NCI-H510A (cell line): ENCODE results near the gene CPHXL2.
A peak's percentile ranks its signal among the peaks of the same experiment; 100 is the strongest.

Experiments
- DNase-seq: peaks from one replicate; lab custom pipeline; 2025; lab: John Stamatoyannopoulos, UW

The CPHXL2 gene

DNA sequence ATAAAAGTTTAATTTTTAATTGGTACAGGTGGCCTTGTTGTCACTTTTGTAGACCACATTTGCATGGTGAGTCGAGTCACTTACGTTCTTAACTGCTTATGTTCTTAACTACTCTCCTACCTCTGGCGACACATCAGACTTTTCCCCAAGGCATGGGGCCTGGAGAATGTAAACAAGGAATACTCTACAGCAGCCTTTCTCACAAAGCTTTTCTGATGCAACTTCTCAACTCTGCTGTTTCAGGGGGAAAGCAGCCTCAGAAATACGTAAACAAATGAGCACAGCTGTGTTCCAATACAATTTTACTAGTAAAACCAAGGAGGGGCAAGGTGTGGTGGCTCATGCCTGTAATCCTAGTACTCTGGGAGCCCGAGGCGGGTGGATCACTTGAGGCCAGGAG is 36.2 kb downstream of the CPHXL2 start:
- no peak for DNase-seq

- DNase-seq: no peak
Measured at GRCh38 chr16:75635036-75635435, 41.8 kb downstream of the CPHXL2 start.

DNA sequence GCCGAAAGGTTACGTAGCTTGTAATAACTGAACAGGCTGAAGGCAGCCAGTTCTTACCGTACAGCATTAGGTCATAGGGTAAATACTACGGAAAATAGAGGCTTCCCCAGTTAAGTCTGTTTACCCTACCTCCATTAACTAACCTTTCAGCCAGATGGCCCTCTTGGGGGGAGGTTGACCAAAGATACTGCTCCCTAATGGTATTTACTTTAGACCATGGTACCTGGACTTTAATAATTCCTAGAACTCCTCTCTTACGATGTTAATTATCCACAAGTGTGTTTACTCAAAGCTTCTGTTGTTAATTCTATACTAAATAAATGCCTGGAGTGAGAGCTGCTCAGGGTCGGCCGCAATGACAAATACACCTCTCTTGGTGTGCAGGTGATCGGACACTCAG is 44.0 kb downstream of the CPHXL2 start:
- DNase-seq: peak; percentile 30

DNA sequence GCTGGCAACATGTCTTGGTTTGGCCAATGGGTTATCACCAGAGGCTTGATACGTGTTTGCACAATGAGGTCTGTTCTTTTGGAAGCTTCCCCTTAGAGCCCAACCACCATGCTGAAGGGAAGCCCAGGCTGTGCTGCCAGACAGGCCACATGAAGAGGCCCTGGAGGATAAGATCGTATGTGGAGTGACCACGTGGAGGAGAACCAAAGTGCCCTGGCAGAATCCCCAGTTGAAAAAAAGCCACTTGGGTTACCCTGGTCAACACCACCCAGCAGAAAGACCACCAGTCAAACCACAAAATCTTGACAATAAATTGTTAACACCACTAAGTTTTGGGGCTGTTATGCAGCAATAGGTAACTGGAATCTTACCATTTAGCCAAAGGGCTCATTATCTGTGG is 46.8 kb downstream of the CPHXL2 start:
- DNase-seq: no peak

- DNase-seq: no peak
Measured at GRCh38 chr16:75629132-75629531, 47.7 kb downstream of the CPHXL2 start.

DNA sequence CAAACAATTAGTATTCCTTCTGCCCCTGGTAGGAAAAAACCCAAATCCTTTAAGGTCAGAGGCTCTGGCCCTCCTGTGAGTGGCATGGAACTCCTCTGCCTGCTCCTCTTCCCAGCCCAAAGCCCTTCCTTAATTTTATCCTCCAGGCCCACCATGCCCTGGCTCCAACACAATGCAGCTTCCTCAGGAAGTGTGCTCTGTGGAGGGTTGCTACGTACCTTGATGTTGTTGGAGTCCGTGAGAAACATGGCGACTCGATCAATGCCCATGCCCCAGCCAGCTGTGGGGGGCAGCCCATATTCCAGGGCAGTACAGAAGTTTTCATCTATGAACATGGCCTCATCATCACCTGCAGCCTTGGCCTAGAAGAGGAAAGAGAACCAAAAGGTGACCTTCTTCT is 48.5 kb downstream of the CPHXL2 start:
- DNase-seq: no peak

GRCh38 chr16:75627851-75628250 is 49.0 kb downstream of the CPHXL2 start:
- no peak for DNase-seq

- no peak for DNase-seq
Measured at GRCh38 chr16:75626806-75627205, 50.0 kb downstream of the CPHXL2 start.

- DNase-seq: no peak
Measured at GRCh38 chr16:75624921-75625334, 51.9 kb downstream of the CPHXL2 start.

- DNase-seq: peak; percentile 94
Measured at GRCh38 chr16:75622761-75623605, 53.8 kb downstream of the CPHXL2 start, which contains the start of gene ADAT1. Gene ADAT1, minus strand, starts transcription at chr16:75623281. Its CDS starts 2,482 bp downstream, at chr16:75620799.

DNA sequence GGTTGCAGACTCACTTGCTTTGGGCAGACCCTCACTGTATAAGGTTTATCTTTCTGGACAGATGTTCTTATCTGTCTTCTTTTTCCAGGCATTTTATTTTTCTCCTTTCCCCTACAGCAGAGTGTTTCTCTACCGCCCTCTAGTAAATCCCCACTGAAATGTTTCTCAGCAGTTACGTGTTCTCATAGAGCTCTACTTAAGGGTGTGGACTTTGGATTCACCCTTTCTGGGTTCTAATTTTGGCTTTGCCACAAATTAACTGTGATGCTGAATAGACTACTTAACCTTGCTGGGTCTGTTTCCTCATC is 55.7 kb downstream of the CPHXL2 start:
- no peak for DNase-seq

DNA sequence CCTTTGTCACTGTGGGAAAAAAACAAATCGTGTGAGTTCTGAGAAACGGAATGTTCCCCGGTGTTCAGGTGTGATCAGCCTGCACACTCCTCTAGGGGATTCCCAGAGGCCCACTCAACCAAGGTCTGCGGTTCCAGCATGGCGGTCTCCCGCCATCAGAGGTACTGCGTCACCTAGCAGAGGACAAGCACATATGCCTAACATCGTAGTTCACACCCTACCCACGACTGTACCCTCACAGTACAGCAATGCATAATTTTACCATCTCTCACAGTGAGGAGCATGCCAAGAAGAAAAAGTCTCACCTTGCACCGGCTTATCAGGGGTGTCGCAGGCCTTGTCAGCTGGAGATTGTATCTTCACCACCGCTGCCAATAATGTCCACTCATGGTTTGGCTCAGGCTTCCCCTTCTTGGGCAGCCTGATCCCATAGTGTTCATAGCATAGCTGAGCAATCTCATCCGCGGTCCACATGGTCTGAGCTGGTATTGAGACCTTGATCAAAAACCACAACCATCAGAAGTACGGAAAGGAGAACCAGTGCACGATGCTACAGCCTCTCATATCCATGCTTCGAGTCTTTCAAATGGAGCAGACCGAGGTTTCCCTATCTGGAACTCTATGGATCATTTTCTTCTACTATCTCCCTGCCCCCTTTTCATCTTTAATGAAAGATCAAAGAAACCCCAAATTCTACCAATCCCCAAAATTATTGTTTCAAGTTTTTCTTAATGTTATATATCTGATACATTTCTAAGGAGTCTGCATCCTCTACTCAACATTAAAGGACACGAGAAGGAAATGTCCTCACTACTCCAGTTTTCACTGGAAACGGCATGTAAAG is 56.3 kb downstream of the CPHXL2 start:
- DNase-seq: no peak

GRCh38 chr16:75618780-75619179 is 58.0 kb downstream of the CPHXL2 start:
- DNase-seq: no peak

DNA sequence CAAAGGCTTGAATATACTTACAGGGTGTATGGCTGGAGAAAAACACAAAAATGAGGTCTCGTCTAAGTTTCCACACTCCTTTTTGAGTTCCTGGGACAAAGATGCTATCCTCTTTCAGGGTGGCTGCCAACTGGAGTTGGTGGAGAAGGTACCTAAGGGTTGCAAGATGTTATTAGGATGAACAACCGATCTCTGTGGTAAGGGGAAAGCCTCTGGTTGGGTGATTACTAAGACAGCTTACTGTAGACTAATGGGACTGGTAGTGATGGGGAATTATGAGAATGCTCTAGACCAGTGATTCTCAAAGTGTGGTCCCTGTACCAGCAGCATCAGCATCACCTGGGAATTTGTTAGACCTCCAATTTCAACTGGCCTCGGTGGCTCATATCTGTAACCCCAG is 59.7 kb downstream of the CPHXL2 start:
- no peak for DNase-seq

DNA sequence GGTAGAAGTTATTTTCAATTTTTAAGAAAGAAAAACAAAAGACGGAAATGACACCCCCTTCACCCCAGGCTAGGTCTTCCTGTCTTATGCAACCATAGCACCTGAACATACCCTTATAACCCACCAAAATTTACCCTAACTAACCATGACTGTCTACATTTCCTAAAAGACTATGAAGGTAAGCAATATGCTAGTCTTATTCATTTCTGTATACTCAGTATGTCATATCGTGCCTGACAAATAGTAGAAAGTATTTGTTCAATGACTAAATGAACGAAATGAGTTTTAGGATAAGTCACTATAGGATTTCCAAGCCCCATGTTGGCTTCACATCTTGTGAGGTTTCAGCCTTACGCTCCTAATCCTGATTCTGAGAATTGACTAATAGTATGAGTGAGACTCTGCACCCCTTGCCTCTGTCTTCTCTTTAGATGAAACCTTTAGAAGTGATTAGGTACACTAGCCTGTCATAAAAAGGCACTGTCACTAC is 60.2 kb downstream of the CPHXL2 start:
- no peak for DNase-seq

DNA sequence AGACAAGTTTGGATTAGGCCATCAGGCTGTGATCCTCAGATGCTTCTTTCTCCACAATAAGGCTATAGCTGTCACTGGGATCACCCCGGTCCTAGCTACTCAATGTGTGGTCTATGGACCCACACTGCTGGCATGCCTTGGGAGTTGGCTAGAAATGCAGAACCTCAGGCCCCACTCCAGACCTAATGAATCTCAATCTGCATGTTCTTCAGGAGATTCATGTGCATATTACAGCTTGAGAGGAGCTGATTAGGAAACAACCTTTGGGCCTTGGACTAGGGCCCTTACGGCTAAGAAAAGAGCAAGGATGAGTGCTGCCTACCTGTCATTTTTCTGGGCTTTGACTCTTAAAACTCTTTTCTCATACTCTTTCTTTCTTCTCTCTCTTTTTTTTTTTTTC is 61.2 kb downstream of the CPHXL2 start:
- no peak for DNase-seq

DNA sequence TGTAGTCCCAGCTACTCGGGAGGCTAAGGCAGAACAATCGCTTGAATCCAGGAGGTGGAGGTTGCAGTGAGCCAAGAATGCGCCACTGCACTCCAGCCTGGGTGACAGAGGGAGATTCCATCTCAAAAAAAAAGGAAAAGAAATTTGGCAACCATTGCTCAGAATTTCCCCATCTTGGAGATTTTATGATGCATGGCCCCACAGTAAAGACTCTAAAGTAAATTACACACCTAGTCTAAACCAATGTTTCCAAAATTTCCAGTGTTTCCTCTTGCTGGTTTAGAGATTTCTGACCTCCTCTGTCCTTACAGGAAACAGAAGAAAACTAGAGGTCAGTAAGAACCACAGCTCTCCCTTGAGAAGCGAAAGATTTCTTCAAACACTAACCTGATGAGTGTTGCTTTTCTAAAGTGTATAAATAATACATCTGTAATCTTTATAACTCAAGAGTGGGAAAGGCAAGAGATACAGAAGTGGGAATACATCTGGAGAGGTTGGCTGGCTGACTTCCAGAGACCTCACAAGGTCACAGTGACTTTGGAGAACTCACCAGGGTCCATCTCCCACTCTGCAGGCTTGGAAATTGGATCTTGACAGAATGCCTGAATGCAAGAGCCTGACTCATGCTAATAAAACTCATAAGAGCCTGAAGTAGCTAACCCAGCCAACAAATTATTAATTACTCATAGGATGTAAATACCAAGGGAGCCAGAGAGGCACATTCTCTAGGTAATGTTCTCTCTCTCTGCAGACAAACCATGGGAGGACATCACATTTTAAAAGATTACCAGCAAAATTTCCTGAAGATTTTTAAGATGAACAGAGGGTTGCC is 62.5 kb downstream of the CPHXL2 start:
- DNase-seq: no peak
